Gastrocnemius medialis (tissue), 4 donors: Measurements from ENCODE around the gene CACYBP.

Experiments used
- CTCF ChIP-seq, 5 experiments: fragments of 450-650 bp in 3 of 5; fragments of 200-600 bp in 2 of 5; sonication (generic) in 2 of 5; IDR thresholded peaks in 4 of 5; conservative IDR thresholded peaks in 1 of 5; 1 replicate in 4 of 5; 2 replicates in 1 of 5; pipeline ENCODE4 v1.5.1; 2016 to 2019; ENCODE audit warnings: antibody characterized with exemption in 5 of 5, mild to moderate bottlenecking in 3 of 5, moderate library complexity in 3 of 5
- POLR2A ChIP-seq, 2 donors: fragments of 450-650 bp; IDR thresholded peaks; one replicate each; pipeline ENCODE4 v1.6.1; 2017; ENCODE audit warnings: antibody characterized with exemption in 2 of 2, mild to moderate bottlenecking in 2 of 2, moderate library complexity in 2 of 2

- no peak for TF ChIP-seq POLR2A (IDR thresholded peaks at IDR 0.05)
- no peak for TF ChIP-seq CTCF (IDR thresholded peaks at IDR 0.05 in 4 of 5, conservative IDR thresholded peaks at IDR 0.05 in 1 of 5)
Observed at GRCh38 chr1:175015243-175015642, 15.5 kb downstream of the CACYBP start.
